Muscle of arm (tissue), 12 donors: Measurements from ENCODE around the gene CDH4. TPM values are rescaled to one million over a fixed set of nuclear protein-coding genes. Genes with fewer than 3 reads are reported as not detected.

ENCODE experiments used
- DNase-seq: peaks from one replicate; pipeline ENCODE4 v3.0.0-alpha.2; 2013
- polyA plus RNA-seq, 12 donors: library from polyadenylated mRNA; unstranded; fragments of 120-200 nt; gene quantifications; one replicate each; pipeline ENCODE4 v1.2.1, GENCODE V29; 2013; ENCODE audit not compliant: insufficient read length in 12 of 12

Gene CDH4
- polyA plus RNA-seq, 12 donors: 0.79 to 1.4 (median 1.0) TPM; not detected in 2

GRCh38 chr20:61856626-61857413 is 604.8 kb downstream of the CDH4 start:
- no peak for DNase-seq

GRCh38 chr20:61857414-61857775 is 605.3 kb downstream of the CDH4 start:
- DNase-seq: no peak

- no peak for DNase-seq
These were observed 605.8 kb downstream of the CDH4 start for GRCh38 chr20:61857884-61858283.

GRCh38 chr20:61859767-61860166 is 607.7 kb downstream of the CDH4 start:
- DNase-seq: no peak

- DNase-seq: no peak
These were observed 608.4 kb downstream of the CDH4 start for GRCh38 chr20:61860260-61860987.

- DNase-seq: no peak
These were observed 609.2 kb downstream of the CDH4 start for GRCh38 chr20:61861054-61861841.

- no peak for DNase-seq
These were observed 609.8 kb downstream of the CDH4 start for GRCh38 chr20:61861858-61862257.

- no peak for DNase-seq
These were observed 610.8 kb downstream of the CDH4 start for GRCh38 chr20:61862881-61863280.

- no peak for DNase-seq
These were observed 612.4 kb downstream of the CDH4 start for GRCh38 chr20:61864481-61864880.

GRCh38 chr20:61865353-61865752 is 613.3 kb downstream of the CDH4 start:
- no peak for DNase-seq

GRCh38 chr20:61866165-61866564 is 614.1 kb downstream of the CDH4 start:
- DNase-seq: no peak

- DNase-seq: no peak
These were observed 615.9 kb downstream of the CDH4 start for GRCh38 chr20:61868006-61868405.

GRCh38 chr20:61868466-61869090 is 616.5 kb downstream of the CDH4 start:
- no peak for DNase-seq

GRCh38 chr20:61869750-61870507 is 617.9 kb downstream of the CDH4 start:
- no peak for DNase-seq

- no peak for DNase-seq
These were observed 619.1 kb downstream of the CDH4 start for GRCh38 chr20:61871160-61871559.

GRCh38 chr20:61871913-61872312 is 619.9 kb downstream of the CDH4 start:
- DNase-seq: no peak

- DNase-seq: no peak
These were observed 620.4 kb downstream of the CDH4 start for GRCh38 chr20:61872371-61872900.

- no peak for DNase-seq
These were observed 621.8 kb downstream of the CDH4 start for GRCh38 chr20:61873651-61874420.

- no peak for DNase-seq
These were observed 622.5 kb downstream of the CDH4 start for GRCh38 chr20:61874421-61875068.
